Endothelial cell of umbilical vein (primary cell): ENCODE measurements around the gene TMEM151A. TPM values are rescaled to one million over a fixed set of nuclear protein-coding genes. Genes with fewer than 3 reads are reported as not detected.

Source experiments
- BruUV-seq: library from RNA; stranded (reverse); fragments of 400-500 nt; replicated peaks from 2 replicates; lab custom pipeline; 2021; lab: Mats Ljungman, UMichigan
- CTCF ChIA-PET: fragments of 300-600, 350-600 bp; sonication (Branson Sonifier 250); formaldehyde crosslinking; loops from one replicate; lab custom pipeline; 2021; ENCODE audit warnings: antibody characterized with exemption, inconsistent platforms; lab: Charles Lee
- POLR2A ChIA-PET: fragments of 300-600, 350-600 bp; sonication (Branson Sonifier 250); formaldehyde crosslinking; loops from one replicate; lab custom pipeline; 2021; ENCODE audit warnings: antibody characterized with exemption, inconsistent platforms; lab: Charles Lee
- DNase-seq: peaks from one replicate; pipeline ENCODE4 v3.0.0-alpha.2; 2011; ENCODE audit warnings: low read depth, low spot score
- FAIRE-seq: peaks from 2 replicates; lab custom pipeline; 2011; peaks lifted over from hg19 to GRCh38; lab: Jason Lieb, UNC
- H2AFZ ChIP-seq: 2 replicates; pipeline ENCODE4 v1.6.0; 2012; ENCODE audit warnings: low read depth, low read length, control low read depth, inconsistent platforms
- H3K27ac ChIP-seq: 2 replicates; pipeline ENCODE4 v1.5.1; 2011; ENCODE audit warnings: low read depth, mild to moderate bottlenecking, control low read depth, low read length, moderate library complexity; ENCODE audit not compliant: insufficient read depth
- H3K27me3 ChIP-seq, 2 experiments: 2 replicates each; pipeline versions ENCODE4 v1.6.0 to v1.6.1; 2011; ENCODE audit warnings: low read length in 2 of 2, mixed read lengths in 1 of 2; ENCODE audit not compliant: control insufficient read depth in 2 of 2, insufficient read depth in 2 of 2
- H3K36me3 ChIP-seq, 2 experiments: 2 replicates in 1 of 2; 3 replicates in 1 of 2; pipeline ENCODE4 v1.5.1; 2011; ENCODE audit warnings: low read length in 2 of 2, mild to moderate bottlenecking in 1 of 2, moderate library complexity in 1 of 2; ENCODE audit not compliant: control insufficient read depth in 2 of 2, insufficient read depth in 2 of 2; ENCODE audit errors: extremely low read depth in 1 of 2
- H3K4me1 ChIP-seq: 3 replicates; pipeline ENCODE4 v1.5.1; 2011; ENCODE audit warnings: mild to moderate bottlenecking, low read length; ENCODE audit not compliant: control insufficient read depth, insufficient read depth; ENCODE audit errors: extremely low read depth
- H3K4me2 ChIP-seq: 2 replicates; pipeline ENCODE4 v1.6.1; 2011; ENCODE audit warnings: low read length, control low read depth, mixed read lengths; ENCODE audit not compliant: insufficient read depth
- H3K4me3 ChIP-seq, 3 experiments: fragments of 200-600 bp in 1 of 3; sonication (generic), shearing (Covaris generic) in 1 of 3; replicated peaks in 1 of 3; 2 replicates each; pipeline ENCODE4 v1.5.1; 2011 to 2016; ENCODE audit warnings: control low read depth in 3 of 3, low read length in 3 of 3, mild to moderate bottlenecking in 2 of 3, inconsistent platforms in 1 of 3, low read depth in 1 of 3, moderate library complexity in 1 of 3; ENCODE audit not compliant: insufficient read depth in 1 of 3
- H3K79me2 ChIP-seq: 2 replicates; pipeline ENCODE4 v1.6.0; 2012; ENCODE audit warnings: low read length, inconsistent platforms; ENCODE audit not compliant: control insufficient read depth, insufficient read depth
- H3K9ac ChIP-seq: replicated peaks from 2 replicates; pipeline ENCODE3; 2011; ENCODE audit warnings: low read length, control low read depth; ENCODE audit not compliant: insufficient read depth; ENCODE audit errors: extremely low read depth
- H3K9me1 ChIP-seq: replicated peaks from 3 replicates; pipeline ENCODE4 v1.6.0; 2011; ENCODE audit warnings: mild to moderate bottlenecking, low read length; ENCODE audit not compliant: control insufficient read depth, insufficient read depth; ENCODE audit errors: extremely low read depth
- H3K9me3 ChIP-seq: replicated peaks from 2 replicates; pipeline ENCODE4 v1.5.1; 2012; ENCODE audit warnings: low read length, inconsistent platforms; ENCODE audit not compliant: control insufficient read depth, insufficient read depth
- H4K20me1 ChIP-seq: replicated peaks from 2 replicates; pipeline ENCODE3; 2011; ENCODE audit warnings: mild to moderate bottlenecking, low read length; ENCODE audit not compliant: control insufficient read depth, insufficient read depth; ENCODE audit errors: extremely low read depth
- EZH2 ChIP-seq: IDR thresholded peaks from 2 replicates; pipeline ENCODE4 v1.6.1; 2012; ENCODE audit warnings: borderline replicate concordance, low read depth, mild to moderate bottlenecking, moderate library complexity, low read length, inconsistent platforms; ENCODE audit not compliant: severe bottlenecking
- FOS ChIP-seq: IDR thresholded peaks from 2 replicates; pipeline ENCODE4 v1.6.1; 2011; ENCODE audit warnings: mild to moderate bottlenecking, low read length, moderate library complexity, borderline replicate concordance; ENCODE audit not compliant: insufficient read depth
- GATA2 ChIP-seq: IDR thresholded peaks from 2 replicates; pipeline ENCODE4 v1.7.0; 2011; ENCODE audit warnings: low read depth, mild to moderate bottlenecking, moderate library complexity, mixed read lengths, low read length; ENCODE audit not compliant: insufficient read length, insufficient read depth
- JUN ChIP-seq: IDR thresholded peaks from 2 replicates; pipeline ENCODE4 v1.6.1; 2011; ENCODE audit warnings: borderline replicate concordance, low read depth; ENCODE audit not compliant: insufficient read length, insufficient read depth
- MYC ChIP-seq: IDR thresholded peaks from one replicate; pipeline ENCODE4 v1.6.1; 2011; ENCODE audit warnings: mild to moderate bottlenecking, low read depth, low read length
- POLR2AphosphoS5 ChIP-seq: IDR thresholded peaks from 2 replicates; pipeline ENCODE4 v1.6.1; 2012; ENCODE audit warnings: low read depth, mild to moderate bottlenecking, control low read depth, low read length, moderate library complexity; ENCODE audit not compliant: insufficient read depth
- dilution Hi-C: fragments of 300-500 bp; cut with MboI; formaldehyde crosslinking; loops from one replicate; pipeline ENCODE4 v1.15.0; 2019; ENCODE audit warnings: low sequenced_read_pairs; ENCODE audit not compliant: extremely low pct_ligation_motif_present
- intact Hi-C: fragments of 100-400 bp; cut with micrococcal nuclease; formaldehyde crosslinking; loops from one replicate; pipeline ENCODE4 v1.10.0; 2022
- polyA plus RNA-seq, 4 experiments: library from polyadenylated mRNA; depleted of rRNA in 3 of 4; stranded (reverse) in 3 of 4; unstranded in 1 of 4; fragments of >200 nt; gene quantifications; 2 replicates each; pipeline versions ENCODE4 v1.2.1 to v1.2.3, GENCODE V29; 2011 to 2012; ENCODE audit warnings: missing spikeins in 1 of 4
- total RNA-seq: library from RNA; stranded (reverse); gene quantifications from 2 replicates; pipeline ENCODE4 v1.2.3, GENCODE V29; 2021

TMEM151A gene
- total and polyA plus RNA-seq, 2 donors (not counting 3 experiments of a cell fraction or from before 2014, with no cell fraction given), result not detected

- Histone ChIP-seq H4K20me1 (no peaks in the 10 kb centered on the region), H3K27ac (no peak overlapping the region), H3K4me1 (peaks cover 4% of the 10 kb centered on the region), H3K9me3 (no peaks in the 10 kb centered on the region), H3K9me1 (no peaks in the 10 kb centered on the region), H3K9ac (no peak overlapping the region), H3K27me3 (peaks cover 6 to 7% of the 10 kb centered on the region in 2 experiments), H3K4me3 (no peak overlapping the region), H3K36me3 (no peaks in the 10 kb centered on the region), H3K79me2 (no peaks in the 10 kb centered on the region), H3K4me2 (no peak overlapping the region), H2AFZ (no peak overlapping the region)
- TF ChIP-seq JUN, result no peak
- no peak for TF ChIP-seq MYC
- no peak for TF ChIP-seq GATA2
- TF ChIP-seq POLR2AphosphoS5, result no peak
- no peak for TF ChIP-seq FOS
- DNase-seq (no peak), FAIRE-seq (no peak)
- intact Hi-C loops, result loop anchor here (5.0 kb wide), 1 partner anchor 122 kb away; the partner anchor contains the start of gene MRPL11
- CTCF ChIA-PET, result interaction anchor here (1.4 to 9.5 kb wide), 2 partner anchors 18 to 74 kb away, joined by 3 to 225 read pairs; partner anchors contain the start of gene RIN1
- POLR2A ChIA-PET, result no interaction called here
- BruUV-seq, result no TSS peak
- dilution Hi-C loops, result no loop called here
Observed at GRCh38 chr11:66314561-66315497, 23.1 kb downstream of the TMEM151A start.

- Histone ChIP-seq H3K36me3 (no peaks in the 10 kb centered on the region), H3K4me2 (no peak overlapping the region), H3K9me3 (no peaks in the 10 kb centered on the region), H4K20me1 (no peaks in the 10 kb centered on the region), H2AFZ (no peak overlapping the region), H3K4me3 (no peak overlapping the region), H3K9ac (no peak overlapping the region), H3K79me2 (no peaks in the 10 kb centered on the region), H3K4me1 (peaks cover 4% of the 10 kb centered on the region), H3K27me3 (peaks cover 6 to 7% of the 10 kb centered on the region in 2 experiments), H3K9me1 (no peaks in the 10 kb centered on the region), H3K27ac (no peak overlapping the region)
- CTCF ChIA-PET, result interaction anchor here (1.4 to 9.5 kb wide), 2 partner anchors 17 to 74 kb away, joined by 3 to 225 read pairs; partner anchors contain the start of gene RIN1
- POLR2A ChIA-PET, result no interaction called here
- DNase-seq, result no peak
- intact Hi-C loops (no loop called here), dilution Hi-C loops (no loop called here)
- TF ChIP-seq POLR2AphosphoS5 (no peak), EZH2 (no peak), JUN (no peak)
- BruUV-seq, result no TSS peak
- FAIRE-seq, result no peak
Observed at GRCh38 chr11:66315498-66315885, 23.8 kb downstream of the TMEM151A start.
